Endodermal cell (in vitro differentiated cells): ENCODE data around the gene ATG16L2. TPM values are rescaled to one million over a fixed set of nuclear protein-coding genes. Genes with fewer than 3 reads are reported as not detected.

Source experiments
- DNase-seq: peaks from one replicate; pipeline ENCODE4 v3.0.0-alpha.2; 2017
- H3K27ac ChIP-seq: 2 replicates; pipeline ENCODE4 v1.5.1; 2013; ENCODE audit warnings: mild to moderate bottlenecking, low read depth, low read length, moderate library complexity
- H3K27me3 ChIP-seq: 2 replicates; pipeline ENCODE4 v1.6.1; 2013; ENCODE audit warnings: mild to moderate bottlenecking, low read length, moderate library complexity; ENCODE audit not compliant: insufficient read depth, control insufficient read depth, poor library complexity, severe bottlenecking
- H3K36me3 ChIP-seq: 2 replicates; pipeline ENCODE4 v1.7.0; 2013; ENCODE audit warnings: mild to moderate bottlenecking, low read length, moderate library complexity; ENCODE audit not compliant: control insufficient read depth, insufficient read depth
- H3K4me1 ChIP-seq: one replicate; pipeline ENCODE4 v1.7.0; 2013; ENCODE audit warnings: low read length; ENCODE audit not compliant: control insufficient read depth, insufficient read depth
- H3K4me3 ChIP-seq: 2 replicates; pipeline ENCODE4 v1.5.1; 2013; ENCODE audit warnings: mild to moderate bottlenecking, low read length, moderate library complexity
- H3K9ac ChIP-seq: 2 replicates; pipeline ENCODE4 v1.6.1; 2013; ENCODE audit warnings: mild to moderate bottlenecking, low read length, moderate library complexity; ENCODE audit not compliant: poor library complexity, severe bottlenecking; ENCODE audit errors: extremely low read depth
- H3K9me3 ChIP-seq: 2 replicates; pipeline ENCODE4 v1.6.1; 2013; ENCODE audit warnings: mild to moderate bottlenecking, low read length, moderate library complexity; ENCODE audit not compliant: control insufficient read depth
- H3K27ac Mint-ChIP-seq: 2 replicates; pipeline ENCODE4 v1.8.0; 2020; ENCODE audit warnings: mixed read lengths
- H3K27me3 Mint-ChIP-seq: 2 replicates; pipeline ENCODE4 v1.8.0; 2021; ENCODE audit warnings: mild to moderate bottlenecking, mixed read lengths; ENCODE audit not compliant: insufficient read depth
- H3K36me3 Mint-ChIP-seq: 2 replicates; pipeline ENCODE4 v1.8.0; 2020; ENCODE audit warnings: low read depth, mixed read lengths
- H3K4me1 Mint-ChIP-seq: 2 replicates; pipeline ENCODE4 v1.8.0; 2020; ENCODE audit warnings: mixed read lengths
- H3K4me3 Mint-ChIP-seq: 2 replicates; pipeline ENCODE4 v1.8.0; 2020; ENCODE audit warnings: mild to moderate bottlenecking, moderate library complexity, mixed read lengths
- H3K9me3 Mint-ChIP-seq: 2 replicates; pipeline ENCODE4 v1.8.0; 2020; ENCODE audit warnings: mild to moderate bottlenecking, mixed read lengths
- WGBS, 2 experiments: methylation state at CpG; one replicate each; pipeline versions ENCODE4 v1.1.5 to v1.1.7; 2013; ENCODE audit warnings: missing lambda C conversion rate in 2 of 2, mixed read lengths in 1 of 2; ENCODE audit not compliant: insufficient coverage in 1 of 2, insufficient read length in 1 of 2; 5-methylcytosine and 5-hydroxymethylcytosine counted together
- total RNA-seq, 2 donors: library from RNA; stranded (reverse); fragmentation: NEBNext Ultra II Directional in 1 of 2; extraction: Animal tissue kit (Norgen Biotek cat#: 25700) in 1 of 2; gene quantifications; 2 replicates in 1 of 2; 3 replicates in 1 of 2; pipeline ENCODE4 v1.2.1, GENCODE V29; 2021
- TF ChIP-seq, protein P1 (sequence below): fragments of 200-600 bp; sonication (generic); conservative IDR thresholded peaks from 2 replicates; pipeline ENCODE4 v1.5.0; 2021; ENCODE audit warnings: antibody characterized with exemption, mild to moderate bottlenecking

Gene ATG16L2
- total RNA-seq, 2 donors from 2014 or later: 32.2 to 34.2 TPM

DNA sequence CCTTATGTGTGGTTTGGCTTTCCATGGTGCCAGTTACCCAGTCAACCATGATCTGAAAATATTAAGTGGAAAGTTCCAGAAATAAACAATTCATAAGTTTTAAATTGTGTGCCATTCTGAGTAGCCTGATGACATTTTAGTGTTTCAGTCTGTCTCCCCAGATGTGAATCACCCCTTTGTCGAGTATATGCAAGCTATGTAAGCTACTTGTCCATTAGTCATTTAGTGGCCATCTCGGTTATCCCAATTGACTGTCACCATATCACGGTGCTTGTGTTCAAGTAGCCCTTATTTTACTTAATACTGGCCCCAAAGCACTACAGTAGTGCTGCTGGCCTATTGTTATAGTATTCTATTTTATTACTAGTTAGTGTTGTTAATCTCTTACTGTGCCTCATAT lies 44.9 kb downstream of the ATG16L2 start:
- 83 to 95% methylated on average over 1 to 3 of the region's 3 CpGs for WGBS, 2 experiments
- Mint-ChIP-seq H3K4me3 (no peak overlapping the region), H3K27ac (no peak overlapping the region)

DNA sequence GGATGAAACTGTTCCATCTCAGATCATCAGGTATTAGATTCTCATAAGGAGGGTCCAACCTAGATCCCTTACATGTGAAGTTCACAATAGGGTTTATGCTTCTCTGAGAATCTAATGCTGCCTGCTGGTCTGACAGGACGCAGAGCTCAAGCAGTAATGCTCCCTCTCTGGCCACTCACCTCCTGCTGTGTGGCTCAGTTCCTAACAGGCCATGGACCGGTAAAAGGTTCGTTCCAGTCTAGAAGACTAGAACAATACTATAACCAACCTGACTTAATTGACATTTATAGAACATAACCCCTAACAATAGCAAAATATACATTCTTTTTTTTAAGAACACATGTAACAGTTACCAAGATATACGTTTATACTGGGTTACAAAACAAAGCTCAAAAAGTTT lies 45.8 kb downstream of the ATG16L2 start:
- no peaks in the 10 kb centered on the region for H3K9me3 ChIP-seq
- Mint-ChIP-seq H3K4me3 (no peak overlapping the region), H3K36me3 (no peaks in the 10 kb centered on the region), H3K9me3 (no peaks in the 10 kb centered on the region), H3K4me1 (no peaks in the 10 kb centered on the region), H3K27me3 (no peaks in the 10 kb centered on the region), H3K27ac (no peak overlapping the region)
- H3K36me3 ChIP-seq: no peaks in the 10 kb centered on the region
- H3K9ac ChIP-seq: no peak overlapping the region
- TF ChIP-seq, protein P1, sequence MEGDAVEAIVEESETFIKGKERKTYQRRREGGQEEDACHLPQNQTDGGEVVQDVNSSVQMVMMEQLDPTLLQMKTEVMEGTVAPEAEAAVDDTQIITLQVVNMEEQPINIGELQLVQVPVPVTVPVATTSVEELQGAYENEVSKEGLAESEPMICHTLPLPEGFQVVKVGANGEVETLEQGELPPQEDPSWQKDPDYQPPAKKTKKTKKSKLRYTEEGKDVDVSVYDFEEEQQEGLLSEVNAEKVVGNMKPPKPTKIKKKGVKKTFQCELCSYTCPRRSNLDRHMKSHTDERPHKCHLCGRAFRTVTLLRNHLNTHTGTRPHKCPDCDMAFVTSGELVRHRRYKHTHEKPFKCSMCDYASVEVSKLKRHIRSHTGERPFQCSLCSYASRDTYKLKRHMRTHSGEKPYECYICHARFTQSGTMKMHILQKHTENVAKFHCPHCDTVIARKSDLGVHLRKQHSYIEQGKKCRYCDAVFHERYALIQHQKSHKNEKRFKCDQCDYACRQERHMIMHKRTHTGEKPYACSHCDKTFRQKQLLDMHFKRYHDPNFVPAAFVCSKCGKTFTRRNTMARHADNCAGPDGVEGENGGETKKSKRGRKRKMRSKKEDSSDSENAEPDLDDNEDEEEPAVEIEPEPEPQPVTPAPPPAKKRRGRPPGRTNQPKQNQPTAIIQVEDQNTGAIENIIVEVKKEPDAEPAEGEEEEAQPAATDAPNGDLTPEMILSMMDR: no peak
- no peaks in the 10 kb centered on the region for H3K4me1 ChIP-seq
- DNase-seq: no peak
- no peaks in the 10 kb centered on the region for H3K27me3 ChIP-seq
- no peak overlapping the region for H3K27ac ChIP-seq
- WGBS, 2 experiments: 89 to 92% methylated on average over 2 to 3 of the region's 4 CpGs
- H3K4me3 ChIP-seq: no peak overlapping the region

More for the DNA sequence above, 44.9 kb downstream of the ATG16L2 start:
- TF ChIP-seq, protein P1: no peak
- Mint-ChIP-seq H3K36me3 (no peaks in the 10 kb centered on the region), H3K9me3 (no peaks in the 10 kb centered on the region), H3K27me3 (no peaks in the 10 kb centered on the region), H3K4me1 (no peaks in the 10 kb centered on the region)
- H3K9me3 ChIP-seq: no peaks in the 10 kb centered on the region
- no peaks in the 10 kb centered on the region for H3K4me1 ChIP-seq
- no peak for DNase-seq
- H3K9ac ChIP-seq: no peak overlapping the region
- no peaks in the 10 kb centered on the region for H3K36me3 ChIP-seq
- H3K27me3 ChIP-seq: no peaks in the 10 kb centered on the region
- H3K27ac ChIP-seq: no peak overlapping the region
- no peak overlapping the region for H3K4me3 ChIP-seq

DNA sequence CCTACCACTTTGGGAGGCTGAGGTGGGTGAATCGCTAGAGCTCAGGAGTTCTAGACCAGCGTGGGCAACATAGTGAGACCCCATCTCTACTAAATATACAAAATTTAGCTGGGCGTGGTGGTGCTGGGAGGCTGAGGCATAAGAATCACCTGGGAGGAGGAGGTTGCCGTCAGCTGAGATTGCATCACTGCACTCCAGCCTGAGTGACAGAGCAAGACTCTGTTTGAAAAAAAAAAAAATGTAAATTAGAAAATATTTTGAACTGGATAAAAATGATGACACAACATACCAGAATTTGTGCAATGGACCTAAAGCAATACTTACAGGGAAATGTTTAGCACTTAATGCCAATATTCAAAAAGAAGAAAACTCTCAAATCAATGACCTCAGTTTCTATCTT lies 46.4 kb downstream of the ATG16L2 start:
- no peaks in the 10 kb centered on the region for H3K36me3 ChIP-seq
- no peaks in the 10 kb centered on the region for H3K9me3 ChIP-seq
- H3K4me3 ChIP-seq: no peak overlapping the region
- peaks cover 4% of the 10 kb centered on the region for H3K4me1 Mint-ChIP-seq
- TF ChIP-seq, protein P1: no peak
- no peak overlapping the region for H3K27ac ChIP-seq
- H3K27ac Mint-ChIP-seq: no peak overlapping the region
- peaks cover 2% of the 10 kb centered on the region for H3K4me1 ChIP-seq
- no peaks in the 10 kb centered on the region for H3K9me3 Mint-ChIP-seq
- 95% methylated on average over 4 of the region's 4 CpGs; no CpG with 5 or more reads in 1 of the 2 experiments for WGBS, 2 experiments
- no peaks in the 10 kb centered on the region for H3K27me3 ChIP-seq
- H3K36me3 Mint-ChIP-seq: no peaks in the 10 kb centered on the region
- H3K27me3 Mint-ChIP-seq: no peaks in the 10 kb centered on the region
- no peak overlapping the region for H3K9ac ChIP-seq
- no peak for DNase-seq
- H3K4me3 Mint-ChIP-seq: no peak overlapping the region
